Astrocyte of the spinal cord (primary cell): ENCODE measurements around the gene ITGA11.

ENCODE experiments used
- DNase-seq: peaks from one replicate; pipeline ENCODE4 v3.0.0; 2011; ENCODE audit warnings: low read depth, low spot score
- H3K4me3 ChIP-seq: 2 replicates; pipeline ENCODE4 v1.5.1; 2011; ENCODE audit warnings: low read depth, mild to moderate bottlenecking, low read length, moderate library complexity
- in situ Hi-C: cut with HindIII; loops from 2 replicates; pipeline ENCODE4 v1.10.0; 2017; ENCODE audit warnings: low sequenced_read_pairs
- TF ChIP-seq, protein P1 (sequence below): IDR thresholded peaks from 2 replicates; pipeline ENCODE4 v1.5.1; 2012; ENCODE audit warnings: low read depth, mild to moderate bottlenecking, low read length, inconsistent platforms

ITGA11 gene

DNA sequence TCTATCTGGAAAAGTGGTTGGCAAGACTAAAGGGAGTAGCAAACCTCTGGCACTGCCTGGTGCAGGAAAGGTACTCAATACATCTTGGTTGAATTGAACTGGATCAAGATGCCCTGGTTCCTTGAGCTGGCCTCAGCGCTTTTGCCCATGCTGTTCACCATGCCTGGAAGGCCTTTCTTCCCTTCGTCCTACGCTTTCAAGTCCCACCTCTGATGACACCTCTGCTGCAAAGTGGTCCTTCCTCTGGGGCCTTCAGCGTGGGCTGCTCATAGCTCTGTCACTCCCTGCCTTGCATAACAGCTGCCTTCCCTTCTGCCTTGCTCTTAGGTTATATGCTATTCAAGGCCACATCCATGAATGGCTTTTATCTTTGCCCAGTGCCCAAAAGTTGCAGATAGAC lies 23.0 kb downstream of the ITGA11 start:
- in situ Hi-C loops, result no loop called here
- no peak overlapping the region for H3K4me3 ChIP-seq
- TF ChIP-seq, protein P1, sequence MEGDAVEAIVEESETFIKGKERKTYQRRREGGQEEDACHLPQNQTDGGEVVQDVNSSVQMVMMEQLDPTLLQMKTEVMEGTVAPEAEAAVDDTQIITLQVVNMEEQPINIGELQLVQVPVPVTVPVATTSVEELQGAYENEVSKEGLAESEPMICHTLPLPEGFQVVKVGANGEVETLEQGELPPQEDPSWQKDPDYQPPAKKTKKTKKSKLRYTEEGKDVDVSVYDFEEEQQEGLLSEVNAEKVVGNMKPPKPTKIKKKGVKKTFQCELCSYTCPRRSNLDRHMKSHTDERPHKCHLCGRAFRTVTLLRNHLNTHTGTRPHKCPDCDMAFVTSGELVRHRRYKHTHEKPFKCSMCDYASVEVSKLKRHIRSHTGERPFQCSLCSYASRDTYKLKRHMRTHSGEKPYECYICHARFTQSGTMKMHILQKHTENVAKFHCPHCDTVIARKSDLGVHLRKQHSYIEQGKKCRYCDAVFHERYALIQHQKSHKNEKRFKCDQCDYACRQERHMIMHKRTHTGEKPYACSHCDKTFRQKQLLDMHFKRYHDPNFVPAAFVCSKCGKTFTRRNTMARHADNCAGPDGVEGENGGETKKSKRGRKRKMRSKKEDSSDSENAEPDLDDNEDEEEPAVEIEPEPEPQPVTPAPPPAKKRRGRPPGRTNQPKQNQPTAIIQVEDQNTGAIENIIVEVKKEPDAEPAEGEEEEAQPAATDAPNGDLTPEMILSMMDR, result no peak
- DNase-seq, result no peak

DNA sequence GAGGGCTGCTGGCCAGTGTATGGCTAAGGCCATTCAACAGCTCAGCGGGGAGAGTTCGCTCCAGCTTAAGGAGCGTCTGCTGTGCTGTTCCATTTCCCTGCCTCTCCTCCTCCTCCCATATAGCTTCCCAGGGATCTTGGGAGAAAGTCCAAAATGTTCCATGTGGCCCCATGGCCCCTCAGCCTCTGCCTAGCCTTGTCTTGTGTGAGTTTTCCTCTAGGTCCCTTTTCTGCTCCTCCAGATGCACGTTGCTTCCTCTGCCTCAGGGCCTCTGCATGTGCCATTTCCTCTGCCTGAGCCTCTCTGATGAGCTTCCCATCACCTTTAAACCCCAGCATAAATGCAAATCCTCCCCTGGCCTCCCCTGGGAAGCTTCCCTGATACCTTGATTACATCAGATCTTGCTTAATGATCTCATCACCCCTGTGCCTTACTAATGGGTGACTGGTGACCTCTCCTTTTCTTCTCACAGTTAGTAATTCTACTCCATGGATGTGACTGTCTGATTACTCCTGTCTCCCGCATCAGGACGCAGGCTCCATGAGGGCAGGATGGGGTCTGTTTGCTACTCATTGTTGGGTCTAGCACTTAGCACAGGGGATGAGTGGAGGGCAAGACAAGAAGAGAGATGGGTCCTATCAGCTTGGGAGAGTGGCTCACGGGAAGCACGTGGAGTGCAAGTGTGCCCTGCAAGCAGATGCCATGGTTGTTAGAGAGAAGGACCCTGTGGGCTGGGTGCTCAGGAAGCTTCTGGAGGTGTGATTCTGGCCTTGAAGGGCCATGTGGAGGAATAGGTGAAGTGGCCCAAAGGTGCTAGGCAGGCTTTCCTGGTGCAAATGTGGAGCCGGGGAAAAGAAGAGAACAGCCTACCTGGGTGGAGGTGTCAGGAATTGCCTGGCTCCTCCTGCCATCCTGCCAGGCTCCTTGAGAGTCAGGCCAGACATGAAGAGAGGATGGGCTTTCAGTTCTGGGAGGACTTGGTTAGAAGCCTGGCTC lies 23.8 kb downstream of the ITGA11 start:
- DNase-seq, result no peak

DNA sequence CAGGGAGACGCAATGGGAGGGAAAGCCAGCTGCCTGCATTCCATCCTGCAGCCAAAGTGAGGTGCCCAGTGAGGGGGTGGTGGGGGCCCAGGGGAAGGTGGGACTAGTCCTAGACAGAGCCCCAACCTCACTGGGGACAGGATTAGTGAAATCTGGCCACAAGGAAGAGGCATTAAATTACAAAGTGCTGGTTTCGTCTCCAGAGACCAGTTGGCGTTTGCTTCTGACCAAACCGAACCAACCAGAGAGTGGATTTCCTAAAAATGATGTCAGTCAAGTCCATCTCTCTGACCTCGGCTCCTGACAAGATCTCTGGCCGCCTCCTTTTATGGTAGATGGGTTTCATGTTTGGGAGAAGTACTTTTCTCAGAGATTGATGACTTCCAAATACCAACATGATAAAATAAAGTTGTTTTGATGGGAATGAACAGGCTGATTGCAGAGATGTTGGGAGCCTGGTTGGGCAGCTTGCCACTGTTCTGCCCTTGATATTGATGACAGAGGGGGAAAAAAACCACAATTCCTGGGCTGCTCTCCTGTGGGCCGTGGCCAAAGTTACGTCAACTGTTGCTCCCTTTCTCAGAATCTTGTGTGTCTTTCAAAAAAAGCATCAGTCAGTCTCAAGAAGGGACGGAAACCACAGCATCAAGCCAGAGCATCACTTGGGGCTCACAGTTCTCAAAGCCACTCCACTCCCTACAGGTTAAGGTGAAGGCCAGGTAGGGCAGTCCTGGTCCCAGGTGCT lies 24.6 kb downstream of the ITGA11 start:
- no peak overlapping the region for H3K4me3 ChIP-seq
- in situ Hi-C loops, result no loop called here
- DNase-seq, result no peak
- TF ChIP-seq, protein P1, result no peak

More for the DNA sequence above, 23.8 kb downstream of the ITGA11 start:
- TF ChIP-seq, protein P1, result no peak
- H3K4me3 ChIP-seq, result no peak overlapping the region
- in situ Hi-C loops, result no loop called here

DNA sequence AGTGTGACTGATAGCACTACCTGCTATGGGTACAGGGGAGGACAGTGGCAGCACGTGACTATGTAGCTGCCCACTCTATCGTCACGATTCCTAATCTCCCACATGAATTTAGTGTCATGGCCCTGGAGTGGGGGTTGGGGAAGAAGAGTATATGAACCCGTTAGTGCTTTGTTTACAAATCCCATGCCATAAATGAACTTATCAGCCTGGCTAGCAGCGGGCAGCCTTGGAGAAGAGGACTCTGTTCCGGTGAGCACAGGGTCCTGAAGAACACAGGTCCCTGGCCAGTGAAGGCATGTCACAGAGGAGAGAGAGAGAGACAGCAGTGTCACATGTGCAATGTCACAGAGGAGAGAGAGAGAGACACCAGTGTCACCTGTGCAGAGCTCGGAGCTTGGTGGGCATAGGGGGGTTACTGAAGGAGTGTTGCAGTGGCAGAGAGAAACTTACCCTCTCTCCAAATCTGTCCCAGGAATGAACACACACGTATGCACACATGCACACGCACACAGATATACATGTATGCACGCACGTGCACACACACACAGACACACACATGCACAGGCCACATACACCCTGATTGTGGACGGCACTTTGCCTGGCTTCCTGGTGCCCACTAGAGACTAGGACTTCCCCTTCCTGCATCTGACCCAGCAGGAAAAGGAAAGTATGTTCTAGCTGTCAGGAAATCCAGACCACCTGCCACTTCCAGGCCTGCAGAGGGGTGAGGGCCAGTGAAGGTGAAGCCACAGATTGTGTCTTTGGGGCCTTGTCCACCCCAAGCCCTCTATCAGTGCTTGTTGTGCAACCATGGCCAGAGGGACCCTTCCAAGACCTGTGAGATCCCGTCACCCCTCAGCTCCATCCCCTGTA lies 26.3 kb downstream of the ITGA11 start:
- DNase-seq, result no peak
- in situ Hi-C loops, result no loop called here
- no peak overlapping the region for H3K4me3 ChIP-seq
- TF ChIP-seq, protein P1, result no peak

DNA sequence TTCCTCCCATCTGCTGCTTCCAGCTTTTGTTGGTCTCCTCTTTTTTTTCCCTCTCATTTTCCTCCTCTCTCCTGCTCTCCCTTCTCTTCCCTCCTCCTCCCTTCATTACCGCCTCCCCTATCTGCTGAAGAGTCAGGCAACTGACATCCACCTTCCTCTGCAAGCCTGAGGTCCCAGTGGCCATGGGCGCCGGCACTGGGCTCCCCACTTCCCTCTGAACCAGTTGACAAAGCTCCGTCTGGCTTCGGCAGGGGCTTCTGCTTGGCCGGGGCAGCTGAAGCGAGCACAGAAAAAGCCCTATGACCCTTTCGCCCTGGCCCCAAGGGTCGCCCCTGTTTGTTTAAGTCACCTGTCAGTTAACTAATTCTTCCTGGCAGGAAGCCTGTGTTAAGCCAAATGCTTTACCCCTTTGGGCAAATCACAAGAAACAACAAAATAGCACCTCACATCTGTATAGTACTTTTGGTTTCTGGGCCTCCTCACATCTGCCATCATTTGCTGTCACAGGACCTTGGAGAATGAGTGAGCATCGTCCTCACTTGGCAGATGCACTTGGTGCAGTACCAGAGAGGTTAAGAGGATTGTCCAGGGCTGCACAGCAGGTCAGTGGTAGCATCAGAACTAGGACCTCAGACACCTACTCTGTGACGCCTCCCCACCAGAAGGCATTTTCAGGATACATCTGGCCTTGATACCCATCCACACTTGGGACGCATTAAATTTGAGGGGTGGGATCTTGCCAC lies 27.7 kb downstream of the ITGA11 start:
- TF ChIP-seq, protein P1, result no peak
- no peak overlapping the region for H3K4me3 ChIP-seq
- DNase-seq, result no peak
- in situ Hi-C loops, result no loop called here
